GM23338 (cell line): ENCODE results near the gene THRB. TPM values are rescaled to one million over a fixed set of nuclear protein-coding genes. Genes with fewer than 3 reads are reported as not detected.

Experiments
- ATAC-seq: fragments of 200-7000 bp; cut with Tn5 transposase; 3 replicates; pipeline ENCODE4 v1.9.1; 2020
- DNase-seq: peaks from one replicate; pipeline ENCODE4 v3.0.0-alpha.2; 2015; ENCODE audit warnings: low spot score
- H2AFZ ChIP-seq: fragments of 200-600 bp; sonication (generic); 2 replicates; pipeline ENCODE4 v1.8.0; 2016; ENCODE audit warnings: antibody characterized with exemption, mild to moderate bottlenecking, moderate library complexity
- H3F3A ChIP-seq: fragments of 200-600 bp; sonication (generic); replicated peaks from 2 replicates; pipeline ENCODE4 v1.8.0; 2017; ENCODE audit warnings: antibody characterized with exemption, mixed run types, low read depth
- H3K27ac ChIP-seq: fragments of 200-600 bp; sonication (generic); 2 replicates; pipeline ENCODE4 v1.6.1; 2016; ENCODE audit warnings: low read depth
- H3K27me3 ChIP-seq: fragments of 200-600 bp; sonication (generic); 2 replicates; pipeline ENCODE4 v1.8.0; 2016; ENCODE audit warnings: mild to moderate bottlenecking, mixed run types, moderate library complexity; ENCODE audit not compliant: insufficient read depth
- H3K36me3 ChIP-seq: fragments of 200-600 bp; sonication (generic); 2 replicates; pipeline ENCODE4 v1.8.0; 2016; ENCODE audit warnings: mild to moderate bottlenecking; ENCODE audit not compliant: insufficient read depth
- H3K4me1 ChIP-seq: fragments of 200-600 bp; sonication (generic); 2 replicates; pipeline ENCODE4 v1.8.0; 2016; ENCODE audit warnings: mild to moderate bottlenecking, moderate library complexity; ENCODE audit not compliant: insufficient read depth
- H3K4me2 ChIP-seq: fragments of 200-600 bp; sonication (generic); 2 replicates; pipeline ENCODE4 v1.7.1; 2017; ENCODE audit warnings: mixed run types
- H3K4me3 ChIP-seq: fragments of 200-600 bp; sonication (generic); 2 replicates; pipeline ENCODE4 v1.6.1; 2016; ENCODE audit warnings: mixed run types
- H3K79me2 ChIP-seq: fragments of 200-600 bp; sonication (generic); replicated peaks from 2 replicates; pipeline ENCODE4 v1.8.0; 2017; ENCODE audit warnings: mild to moderate bottlenecking; ENCODE audit not compliant: insufficient read depth
- H3K9me2 ChIP-seq: fragments of 200-600 bp; sonication (generic); 2 replicates; pipeline ENCODE4 v1.8.0; 2017; ENCODE audit not compliant: insufficient read depth
- H4K20me1 ChIP-seq: fragments of 200-600 bp; sonication (generic); replicated peaks from 2 replicates; pipeline ENCODE4 v1.8.0; 2017; ENCODE audit warnings: mild to moderate bottlenecking; ENCODE audit not compliant: insufficient read depth
- H3K27ac Mint-ChIP-seq: 2 replicates; pipeline ENCODE4 v1.8.0; 2020; ENCODE audit warnings: inconsistent platforms, mild to moderate bottlenecking, moderate library complexity, mixed read lengths
- H3K27me3 Mint-ChIP-seq: 3 replicates; pipeline ENCODE4 v1.8.0; 2022; ENCODE audit warnings: low read depth, mild to moderate bottlenecking, moderate library complexity, mixed read lengths, inconsistent platforms; ENCODE audit not compliant: insufficient read depth, poor library complexity
- H3K36me3 Mint-ChIP-seq: 3 replicates; pipeline ENCODE4 v1.8.0; 2021; ENCODE audit warnings: low read depth, mild to moderate bottlenecking, inconsistent platforms, moderate library complexity, mixed read lengths
- H3K4me1 Mint-ChIP-seq: 3 replicates; pipeline ENCODE4 v1.8.0; 2020; ENCODE audit warnings: mild to moderate bottlenecking, inconsistent platforms, mixed read lengths
- H3K4me3 Mint-ChIP-seq: 3 replicates; pipeline ENCODE4 v1.8.0; 2021; ENCODE audit warnings: moderate library complexity, mild to moderate bottlenecking, inconsistent platforms, mixed read lengths
- H3K9me3 Mint-ChIP-seq: 3 replicates; pipeline ENCODE4 v1.8.0; 2020; ENCODE audit warnings: moderate library complexity, mild to moderate bottlenecking, inconsistent platforms, mixed read lengths
- CREB1 ChIP-seq: fragments of 250-450 bp; sonication (Bioruptor Pico); IDR thresholded peaks from 2 replicates; pipeline ENCODE4 v1.5.0; 2020; ENCODE audit warnings: low read depth, mild to moderate bottlenecking, moderate library complexity
- EZH2 ChIP-seq: fragments of 200-600 bp; sonication (generic); IDR thresholded peaks from one replicate; pipeline ENCODE4 v1.8.0; 2017; ENCODE audit warnings: antibody characterized with exemption, mild to moderate bottlenecking, low read depth; ENCODE audit not compliant: unreplicated experiment
- EZH2phosphoT487 ChIP-seq: fragments of 200-600 bp; sonication (generic); IDR thresholded peaks from one replicate; pipeline ENCODE4 v1.8.1; 2018; ENCODE audit warnings: antibody characterized with exemption; ENCODE audit not compliant: unreplicated experiment
- JUNB ChIP-seq: IDR thresholded peaks from one replicate; pipeline ENCODE4 v1.6.1; 2016; ENCODE audit warnings: antibody characterized with exemption; ENCODE audit not compliant: unreplicated experiment
- NANOG ChIP-seq: IDR thresholded peaks from 2 replicates; pipeline ENCODE4 v1.6.1; 2016; ENCODE audit warnings: antibody characterized with exemption, borderline replicate concordance
- POLR2AphosphoS5 ChIP-seq: IDR thresholded peaks from 2 replicates; pipeline ENCODE4 v1.6.1; 2016; ENCODE audit warnings: antibody characterized with exemption, low read depth
- STAT1 ChIP-seq: IDR thresholded peaks from one replicate; pipeline ENCODE4 v1.6.1; 2016; ENCODE audit warnings: antibody characterized with exemption; ENCODE audit not compliant: unreplicated experiment
- ZNF114 ChIP-seq: fragments of 250-450 bp; sonication (Bioruptor Pico); IDR thresholded peaks from 2 replicates; pipeline ENCODE4 v1.5.0; 2020; ENCODE audit warnings: mild to moderate bottlenecking, moderate library complexity
- ZNF331 ChIP-seq: fragments of 250-450 bp; sonication (Bioruptor Pico); IDR thresholded peaks from 2 replicates; pipeline ENCODE4 v1.5.0; 2020; ENCODE audit warnings: low read depth, mild to moderate bottlenecking, moderate library complexity
- ZNF462 ChIP-seq: fragments of 250-450 bp; sonication (Bioruptor Pico); IDR thresholded peaks from 2 replicates; pipeline ENCODE4 v1.5.0; 2020; ENCODE audit warnings: mild to moderate bottlenecking, moderate library complexity
- polyA plus RNA-seq: library from polyadenylated mRNA; unstranded; fragments of >200 nt; fragmentation: Nextera tagmentation; extraction: Ambion mirVana; gene quantifications from 2 replicates; pipeline ENCODE4 v1.2.1, GENCODE V29; 2016
- total RNA-seq: library from RNA; depleted of rRNA; stranded (reverse); fragments of >200 nt; shearing (Covaris generic); gene quantifications from 2 replicates; pipeline ENCODE4 v1.2.3, GENCODE V29; 2014

The THRB gene
- total and polyA plus RNA-seq, 2 experiments from 2014 or later: 1.7 to 3.2 TPM

GRCh38 chr3:24508423-24508839 is 13.8 kb upstream of the THRB start (continued):
- TF ChIP-seq EZH2phosphoT487 (no peak), CREB1 (CRISPR knock-in tag) (no peak), ZNF114 (no peak), JUNB (no peak), ZNF331 (CRISPR knock-in tag) (no peak), STAT1 (no peak), NANOG (no peak), ZNF462 (CRISPR knock-in tag) (no peak), POLR2AphosphoS5 (no peak), EZH2 (no peak)

- H3K27ac Mint-ChIP-seq: no peak overlapping the region
Measured at GRCh38 chr3:24507776-24508422, 13.2 kb upstream of the THRB start.

More at GRCh38 chr3:24507776-24508422, 13.2 kb upstream of the THRB start:
- Histone ChIP-seq H2AFZ (no peak overlapping the region), H3K27ac (no peak overlapping the region), H3K27me3 (no peaks in the 10 kb centered on the region), H4K20me1 (no peaks in the 10 kb centered on the region), H3K36me3 (no peaks in the 10 kb centered on the region), H3K4me2 (no peak overlapping the region), H3K79me2 (no peaks in the 10 kb centered on the region), H3F3A (no peaks in the 10 kb centered on the region), H3K9me2 (no peaks in the 10 kb centered on the region), H3K4me3 (no peak overlapping the region), H3K4me1 (no peaks in the 10 kb centered on the region)
- no peak for TF ChIP-seq ZNF462 (CRISPR knock-in tag)
- TF ChIP-seq CREB1 (CRISPR knock-in tag): no peak
- no peaks in the 10 kb centered on the region for H3K36me3 Mint-ChIP-seq
- peaks cover 7% of the 10 kb centered on the region; the same call in 2 of the 3 replicates for H3K4me1 Mint-ChIP-seq
- no peaks in the 10 kb centered on the region for H3K9me3 Mint-ChIP-seq
- DNase-seq (no peak), ATAC-seq (no peak)
- peaks cover 2% of the 10 kb centered on the region for H3K27me3 Mint-ChIP-seq
- H3K4me3 Mint-ChIP-seq: no peak overlapping the region
